HEK293 (cell line): ENCODE data around the gene PACSIN3.

Source experiments
- CTCF ChIA-PET: fragments of 350-600 bp; formaldehyde crosslinking; extraction: SDS; loops from one replicate; lab custom pipeline; 2021; ENCODE audit warnings: antibody characterized with exemption; lab: Yijun Ruan, JAX
- POLR2A ChIA-PET: fragments of 300-600 bp; formaldehyde crosslinking; extraction: SDS; loops from one replicate; lab custom pipeline; 2020; ENCODE audit warnings: antibody characterized with exemption, inconsistent platforms; lab: Yijun Ruan, JAX
- H3K27ac ChIP-seq: fragments of 200-500 bp; sonication (Bioruptor generic); 2 replicates; pipeline ENCODE4 v1.5.1; 2014; ENCODE audit warnings: low read depth, low read length, control low read depth, inconsistent platforms; ENCODE audit errors: extremely low read depth
- H3K36me3 ChIP-seq, 2 experiments: fragments of 200-500 bp in 1 of 2; sonication (Bioruptor generic) in 1 of 2; 1 replicate in 1 of 2; 2 replicates in 1 of 2; pipeline ENCODE4 v1.5.1; 2014 to 2017; ENCODE audit warnings: inconsistent platforms in 2 of 2, low read length in 2 of 2; ENCODE audit not compliant: control insufficient read depth in 2 of 2, insufficient read depth in 1 of 2
- H3K4me1 ChIP-seq: fragments of 200-500 bp; sonication (Bioruptor generic); 2 replicates; pipeline ENCODE4 v1.5.1; 2014; ENCODE audit warnings: mild to moderate bottlenecking, low read length, inconsistent platforms; ENCODE audit not compliant: control insufficient read depth, insufficient read depth
- H3K4me3 ChIP-seq: 2 replicates; pipeline ENCODE4 v1.5.1; 2011; ENCODE audit warnings: low read depth, mild to moderate bottlenecking, control low read depth, low read length, moderate library complexity
- H3K9me3 ChIP-seq: fragments of 200-500 bp; sonication (Bioruptor generic); 2 replicates; pipeline ENCODE4 v1.5.1; 2014; ENCODE audit warnings: low read depth, low read length, inconsistent platforms; ENCODE audit not compliant: control insufficient read depth, insufficient read depth
- BCL11B ChIP-seq: fragments of 450-650 bp; formaldehyde crosslinking; IDR thresholded peaks from 2 replicates; pipeline ENCODE4 v1.5.1; 2016; ENCODE audit warnings: low read depth, missing biosample characterization, missing genetic modification characterization
- KLF10 ChIP-seq: fragments of 450-650 bp; IDR thresholded peaks from 2 replicates; pipeline ENCODE4 v1.5.1; 2018; ENCODE audit warnings: missing biosample characterization, mild to moderate bottlenecking, missing genetic modification characterization
- YY2 ChIP-seq: fragments of 450-650 bp; formaldehyde crosslinking; IDR thresholded peaks from 2 replicates; pipeline ENCODE4 v1.5.1; 2016; ENCODE audit warnings: missing biosample characterization, missing genetic modification characterization
- ZBTB17 ChIP-seq: fragments of 450-650 bp; formaldehyde crosslinking; IDR thresholded peaks from 2 replicates; pipeline ENCODE4 v1.5.1; 2016; ENCODE audit warnings: missing biosample characterization, missing genetic modification characterization
- ZBTB20 ChIP-seq: fragments of 450-650 bp; formaldehyde crosslinking; IDR thresholded peaks from 2 replicates; pipeline ENCODE4 v1.5.1; 2016; ENCODE audit warnings: missing biosample characterization, missing genetic modification characterization
- ZBTB26 ChIP-seq: fragments of 450-650 bp; formaldehyde crosslinking; optimal IDR thresholded peaks from 2 replicates; pipeline ENCODE3; 2016; ENCODE audit warnings: missing biosample characterization, mild to moderate bottlenecking, missing genetic modification characterization
- ZBTB8A ChIP-seq: fragments of 450-650 bp; formaldehyde crosslinking; IDR thresholded peaks from 2 replicates; pipeline ENCODE4 v1.5.1; 2016; ENCODE audit warnings: missing biosample characterization, missing genetic modification characterization
- ZNF133 ChIP-seq: fragments of 450-650 bp; formaldehyde crosslinking; IDR thresholded peaks from 2 replicates; pipeline ENCODE4 v1.5.1; 2016; ENCODE audit warnings: missing biosample characterization, missing genetic modification characterization
- ZNF148 ChIP-seq: fragments of 450-650 bp; formaldehyde crosslinking; IDR thresholded peaks from 2 replicates; pipeline ENCODE4 v1.5.0; 2017; ENCODE audit warnings: missing biosample characterization, missing genetic modification characterization, borderline replicate concordance
- ZNF175 ChIP-seq: fragments of 450-650 bp; formaldehyde crosslinking; IDR thresholded peaks from 2 replicates; pipeline ENCODE4 v1.5.1; 2016; ENCODE audit warnings: missing biosample characterization, missing genetic modification characterization
- ZNF248 ChIP-seq: fragments of 450-650 bp; formaldehyde crosslinking; IDR thresholded peaks from 2 replicates; pipeline ENCODE4 v1.5.1; 2017; ENCODE audit warnings: missing biosample characterization, missing genetic modification characterization
- ZNF416 ChIP-seq: fragments of 450-650 bp; formaldehyde crosslinking; IDR thresholded peaks from 2 replicates; pipeline ENCODE4 v1.5.1; 2016; ENCODE audit warnings: missing biosample characterization, missing genetic modification characterization
- ZNF48 ChIP-seq: fragments of 450-650 bp; formaldehyde crosslinking; IDR thresholded peaks from 2 replicates; pipeline ENCODE4 v1.5.1; 2016; ENCODE audit warnings: missing biosample characterization, missing genetic modification characterization
- ZNF585B ChIP-seq: fragments of 450-650 bp; formaldehyde crosslinking; IDR thresholded peaks from 2 replicates; pipeline ENCODE4 v1.5.1; 2016; ENCODE audit warnings: missing biosample characterization, missing genetic modification characterization
- ZNF629 ChIP-seq: fragments of 450-650 bp; formaldehyde crosslinking; IDR thresholded peaks from 2 replicates; pipeline ENCODE4 v1.5.1; 2017; ENCODE audit warnings: missing biosample characterization, missing genetic modification characterization
- ZNF677 ChIP-seq: fragments of 450-650 bp; IDR thresholded peaks from 2 replicates; pipeline ENCODE4 v1.5.0; 2018; ENCODE audit warnings: missing biosample characterization, mild to moderate bottlenecking, missing genetic modification characterization, moderate library complexity
- ZNF791 ChIP-seq: fragments of 450-650 bp; formaldehyde crosslinking; IDR thresholded peaks from 2 replicates; pipeline ENCODE4 v1.5.1; 2016; ENCODE audit warnings: missing biosample characterization, missing genetic modification characterization
- ZNF837 ChIP-seq: fragments of 450-650 bp; formaldehyde crosslinking; IDR thresholded peaks from 2 replicates; pipeline ENCODE4 v1.5.1; 2016; ENCODE audit warnings: missing biosample characterization, missing genetic modification characterization
- TF ChIP-seq, protein P1 (sequence below): fragments of 450-650 bp; formaldehyde crosslinking; IDR thresholded peaks from 2 replicates; pipeline ENCODE4 v1.5.1; 2017; ENCODE audit warnings: missing biosample characterization, missing genetic modification characterization

PACSIN3 gene

DNA sequence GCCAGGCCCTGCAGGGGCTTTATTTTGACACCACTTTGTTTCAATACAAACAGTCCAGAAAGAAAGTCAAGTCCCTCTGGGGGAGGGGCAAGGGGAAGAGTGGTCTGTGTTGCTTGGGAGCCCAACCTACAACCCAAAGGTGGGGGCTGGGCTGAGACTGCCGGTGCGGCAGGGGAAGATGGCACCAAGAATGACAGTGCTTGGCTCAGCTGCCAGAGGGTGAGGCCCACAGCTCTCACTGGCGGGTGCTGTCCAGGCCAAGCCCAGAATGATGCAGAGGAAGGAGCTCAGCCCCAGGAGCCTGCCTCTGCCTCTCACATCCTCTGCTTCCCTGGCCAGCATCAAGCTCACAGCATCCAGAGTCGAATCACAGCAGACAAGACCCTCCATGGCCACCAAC, 21.9 kb downstream of the PACSIN3 start:
- ChIA-PET POLR2A (interaction anchor here (0.6 kb wide), 2 partner anchors 21 to 146 kb away, joined by 5 to 6 read pairs; no protein-coding TSS in a partner anchor), CTCF (interaction anchor here (0.9 to 2.0 kb wide), 2 partner anchors 190 to 271 kb away, joined by 3 to 10 read pairs; no protein-coding TSS in a partner anchor)
- no peaks in the 10 kb centered on the region for H3K9me3 ChIP-seq
- H3K27ac ChIP-seq: no peak overlapping the region
- H3K4me3 ChIP-seq: no peak overlapping the region
- no peaks in the 10 kb centered on the region for H3K4me1 ChIP-seq
- peaks cover 9 to 80% of the 10 kb centered on the region in 2 experiments; a peak in 2 of 3 replicates for H3K36me3 ChIP-seq
- no peak for TF ChIP-seq ZBTB17 (tag by site-specific recombination)
- TF ChIP-seq ZNF148: no peak

GRCh38 chr11:47163898-47164297, 22.3 kb downstream of the PACSIN3 start:
- TF ChIP-seq YY2 (tag by site-specific recombination) (no peak), ZNF248 (no peak), ZNF175 (tag by site-specific recombination) (no peak), ZNF791 (tag by site-specific recombination) (no peak), ZBTB26 (no peak), ZNF629 (no peak), ZNF585B (tag by site-specific recombination) (no peak), BCL11B (tag by site-specific recombination) (no peak), ZBTB8A (tag by site-specific recombination) (no peak), ZBTB20 (tag by site-specific recombination) (no peak), KLF10 (tag by site-specific recombination) (no peak), ZNF837 (tag by site-specific recombination) (no peak), ZNF133 (no peak), ZNF48 (tag by site-specific recombination) (no peak), ZNF416 (tag by site-specific recombination) (no peak), ZNF677 (tag by site-specific recombination) (no peak)
- TF ChIP-seq, protein P1, sequence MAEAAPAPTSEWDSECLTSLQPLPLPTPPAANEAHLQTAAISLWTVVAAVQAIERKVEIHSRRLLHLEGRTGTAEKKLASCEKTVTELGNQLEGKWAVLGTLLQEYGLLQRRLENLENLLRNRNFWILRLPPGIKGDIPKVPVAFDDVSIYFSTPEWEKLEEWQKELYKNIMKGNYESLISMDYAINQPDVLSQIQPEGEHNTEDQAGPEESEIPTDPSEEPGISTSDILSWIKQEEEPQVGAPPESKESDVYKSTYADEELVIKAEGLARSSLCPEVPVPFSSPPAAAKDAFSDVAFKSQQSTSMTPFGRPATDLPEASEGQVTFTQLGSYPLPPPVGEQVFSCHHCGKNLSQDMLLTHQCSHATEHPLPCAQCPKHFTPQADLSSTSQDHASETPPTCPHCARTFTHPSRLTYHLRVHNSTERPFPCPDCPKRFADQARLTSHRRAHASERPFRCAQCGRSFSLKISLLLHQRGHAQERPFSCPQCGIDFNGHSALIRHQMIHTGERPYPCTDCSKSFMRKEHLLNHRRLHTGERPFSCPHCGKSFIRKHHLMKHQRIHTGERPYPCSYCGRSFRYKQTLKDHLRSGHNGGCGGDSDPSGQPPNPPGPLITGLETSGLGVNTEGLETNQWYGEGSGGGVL (tag by site-specific recombination): no peak
- H3K9me3 ChIP-seq: no peaks in the 10 kb centered on the region
- CTCF ChIA-PET: interaction anchor here (2.0 to 2.4 kb wide), 3 partner anchors 11 to 273 kb away, joined by 8 to 20 read pairs (median 10); no protein-coding TSS in a partner anchor
- no peak overlapping the region for H3K4me3 ChIP-seq
- POLR2A ChIA-PET: interaction anchor here (0.6 to 1.3 kb wide), 4 partner anchors 8 to 147 kb away, joined by 3 to 11 read pairs (median 6); no protein-coding TSS in a partner anchor
- H3K36me3 ChIP-seq: peaks cover 5 to 78% of the 10 kb centered on the region in 2 experiments; a peak in 2 of 3 replicates
- H3K4me1 ChIP-seq: no peaks in the 10 kb centered on the region
- no peak overlapping the region for H3K27ac ChIP-seq
